Measurements from ENCODE around the gene CD59.

DNA sequence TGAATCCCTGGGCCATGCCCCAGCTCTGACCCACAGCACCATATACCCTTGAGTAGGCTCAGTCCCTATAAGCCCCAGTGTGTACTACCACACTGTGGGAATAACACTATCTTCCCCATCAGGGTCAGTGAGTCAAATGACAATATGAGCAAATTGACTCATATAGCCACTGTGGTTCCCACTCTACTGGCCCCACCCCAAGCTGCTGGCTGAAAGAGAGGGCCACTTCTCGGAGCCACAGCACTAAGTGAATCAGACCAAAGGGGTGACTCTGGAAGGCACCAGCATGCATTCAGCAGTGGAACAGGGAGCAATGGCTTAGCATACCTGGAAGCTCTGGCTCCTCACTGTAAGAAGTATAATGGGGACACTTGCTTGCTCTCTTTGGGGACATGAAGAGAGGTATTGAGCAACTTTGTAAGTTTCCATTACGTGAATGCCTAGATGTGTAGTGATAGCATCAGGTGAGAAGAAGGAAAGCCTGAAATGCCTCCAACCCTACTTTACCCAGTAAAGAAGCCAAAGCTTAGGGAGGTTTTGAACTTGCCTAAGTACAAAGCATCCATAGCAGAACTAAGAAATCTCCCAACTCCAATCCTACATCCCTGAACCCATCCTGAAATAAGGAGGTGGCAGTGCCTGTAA lies 13.5 kb downstream of the CD59 start:
- TF ChIP-seq, protein P1, sequence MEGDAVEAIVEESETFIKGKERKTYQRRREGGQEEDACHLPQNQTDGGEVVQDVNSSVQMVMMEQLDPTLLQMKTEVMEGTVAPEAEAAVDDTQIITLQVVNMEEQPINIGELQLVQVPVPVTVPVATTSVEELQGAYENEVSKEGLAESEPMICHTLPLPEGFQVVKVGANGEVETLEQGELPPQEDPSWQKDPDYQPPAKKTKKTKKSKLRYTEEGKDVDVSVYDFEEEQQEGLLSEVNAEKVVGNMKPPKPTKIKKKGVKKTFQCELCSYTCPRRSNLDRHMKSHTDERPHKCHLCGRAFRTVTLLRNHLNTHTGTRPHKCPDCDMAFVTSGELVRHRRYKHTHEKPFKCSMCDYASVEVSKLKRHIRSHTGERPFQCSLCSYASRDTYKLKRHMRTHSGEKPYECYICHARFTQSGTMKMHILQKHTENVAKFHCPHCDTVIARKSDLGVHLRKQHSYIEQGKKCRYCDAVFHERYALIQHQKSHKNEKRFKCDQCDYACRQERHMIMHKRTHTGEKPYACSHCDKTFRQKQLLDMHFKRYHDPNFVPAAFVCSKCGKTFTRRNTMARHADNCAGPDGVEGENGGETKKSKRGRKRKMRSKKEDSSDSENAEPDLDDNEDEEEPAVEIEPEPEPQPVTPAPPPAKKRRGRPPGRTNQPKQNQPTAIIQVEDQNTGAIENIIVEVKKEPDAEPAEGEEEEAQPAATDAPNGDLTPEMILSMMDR (conservative IDR thresholded peaks at IDR 0.05; ENCODE audit: low read depth, low read length), result no peak
- no peak for TF ChIP-seq EZH2 (IDR thresholded peaks at IDR 0.05; ENCODE audit: borderline replicate concordance, low read depth, low read length, poor library complexity, severe bottlenecking)
